Measurements from ENCODE around the gene USP28.

The USP28 gene

DNA sequence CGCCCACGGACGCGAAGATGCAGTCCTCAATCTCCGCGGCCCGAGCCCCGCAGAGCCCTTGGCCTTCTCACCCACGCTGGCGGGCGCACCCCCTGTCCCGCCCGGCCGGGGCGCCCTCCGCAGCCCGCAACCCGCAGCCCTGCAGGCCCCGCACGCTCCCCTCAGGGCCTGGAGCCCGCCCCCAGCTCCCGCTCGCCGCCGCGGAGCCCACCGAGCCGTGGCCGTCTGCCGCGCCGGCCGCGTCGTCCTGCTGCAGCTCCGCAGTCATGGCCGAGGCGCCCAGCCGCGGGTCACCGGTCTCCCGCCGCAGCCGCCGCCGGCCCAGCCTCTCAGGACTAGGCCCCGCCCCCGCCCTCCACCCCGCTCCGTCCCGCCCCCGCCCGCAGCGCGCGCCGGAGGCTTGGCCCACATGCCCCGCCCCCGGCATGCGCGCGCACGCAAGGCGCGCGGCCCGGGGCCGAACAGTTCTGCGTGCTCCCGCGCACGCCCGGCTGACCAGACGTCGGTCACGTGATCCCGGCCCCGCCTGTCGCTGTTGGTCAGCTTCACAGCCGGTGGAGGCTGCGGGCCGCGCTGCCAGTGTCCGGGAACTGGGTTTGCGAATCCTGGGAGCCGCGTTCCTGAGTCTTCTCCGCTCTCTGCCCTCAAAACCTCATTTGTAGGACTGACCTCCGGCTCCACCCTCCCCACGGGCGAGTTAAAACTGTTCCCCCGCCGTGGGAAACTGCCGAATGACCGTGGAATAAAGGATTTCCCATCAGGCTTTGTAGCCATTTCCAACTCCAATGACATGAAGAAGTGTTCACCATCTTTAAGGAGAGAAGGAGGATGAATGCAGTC, at the start of gene USP28 (continued):
- TF ChIP-seq, protein P1, sequence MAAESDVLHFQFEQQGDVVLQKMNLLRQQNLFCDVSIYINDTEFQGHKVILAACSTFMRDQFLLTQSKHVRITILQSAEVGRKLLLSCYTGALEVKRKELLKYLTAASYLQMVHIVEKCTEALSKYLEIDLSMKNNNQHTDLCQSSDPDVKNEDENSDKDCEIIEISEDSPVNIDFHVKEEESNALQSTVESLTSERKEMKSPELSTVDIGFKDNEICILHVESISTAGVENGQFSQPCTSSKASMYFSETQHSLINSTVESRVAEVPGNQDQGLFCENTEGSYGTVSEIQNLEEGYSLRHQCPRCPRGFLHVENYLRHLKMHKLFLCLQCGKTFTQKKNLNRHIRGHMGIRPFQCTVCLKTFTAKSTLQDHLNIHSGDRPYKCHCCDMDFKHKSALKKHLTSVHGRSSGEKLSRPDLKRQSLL (tag by site-specific recombination; IDR thresholded peaks at IDR 0.05) = no peak
- TF ChIP-seq ZNF239 (tag by site-specific recombination; IDR thresholded peaks at IDR 0.05) (no peak), ZNF112 (tag by site-specific recombination; IDR thresholded peaks at IDR 0.05) (no peak), ZNF660 (tag by site-specific recombination; IDR thresholded peaks at IDR 0.05) (peak; percentile 47; the same call in 1 of the 2 replicates), ZNF561 (tag by site-specific recombination; IDR thresholded peaks at IDR 0.05; ENCODE audit: borderline replicate concordance) (no peak; the same call in 1 of the 2 replicates), ZNF530 (tag by site-specific recombination; IDR thresholded peaks at IDR 0.05; ENCODE audit: low read depth) (no peak), ZSCAN23 (tag by site-specific recombination; IDR thresholded peaks at IDR 0.05) (no peak), ZNF560 (tag by site-specific recombination; IDR thresholded peaks at IDR 0.05; ENCODE audit: borderline replicate concordance) (no peak), ZNF366 (tag by site-specific recombination; conservative IDR thresholded peaks at IDR 0.05) (peak; percentile 48; the same call in 1 of the 2 replicates), ZNF26 (tag by site-specific recombination; IDR thresholded peaks at IDR 0.05) (no peak), ZBTB17 (tag by site-specific recombination; IDR thresholded peaks at IDR 0.05) (peak; percentile 63), ZBTB49 (tag by site-specific recombination; IDR thresholded peaks at IDR 0.05; ENCODE audit: low read depth) (no peak), ZNF2 (tag by site-specific recombination; IDR thresholded peaks at IDR 0.05) (peak; percentile 52; the same call in 1 of the 2 replicates), ZSCAN30 (tag by site-specific recombination; IDR thresholded peaks at IDR 0.05) (0 out of 2 replicates have a peak, but pooled peaks have one; percentile 36), HOXD13 (CRISPR knock-in tag; IDR thresholded peaks at IDR 0.05; ENCODE audit: borderline replicate concordance) (no peak), ZNF514 (tag by site-specific recombination; IDR thresholded peaks at IDR 0.05) (no peak), ZIC2 (tag by site-specific recombination; IDR thresholded peaks at IDR 0.05) (peak; percentile 11; the same call in 1 of the 2 replicates), ZNF600 (tag by site-specific recombination; IDR thresholded peaks at IDR 0.05) (no peak)
- TF ChIP-seq, protein P2, sequence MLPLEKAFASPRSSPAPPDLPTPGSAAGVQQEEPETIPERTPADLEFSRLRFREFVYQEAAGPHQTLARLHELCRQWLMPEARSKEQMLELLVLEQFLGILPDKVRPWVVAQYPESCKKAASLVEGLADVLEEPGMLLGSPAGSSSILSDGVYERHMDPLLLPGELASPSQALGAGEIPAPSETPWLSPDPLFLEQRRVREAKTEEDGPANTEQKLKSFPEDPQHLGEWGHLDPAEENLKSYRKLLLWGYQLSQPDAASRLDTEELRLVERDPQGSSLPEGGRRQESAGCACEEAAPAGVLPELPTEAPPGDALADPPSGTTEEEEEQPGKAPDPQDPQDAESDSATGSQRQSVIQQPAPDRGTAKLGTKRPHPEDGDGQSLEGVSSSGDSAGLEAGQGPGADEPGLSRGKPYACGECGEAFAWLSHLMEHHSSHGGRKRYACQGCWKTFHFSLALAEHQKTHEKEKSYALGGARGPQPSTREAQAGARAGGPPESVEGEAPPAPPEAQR (tag by site-specific recombination; IDR thresholded peaks at IDR 0.05) = no peak
- TF ChIP-seq, protein P3, sequence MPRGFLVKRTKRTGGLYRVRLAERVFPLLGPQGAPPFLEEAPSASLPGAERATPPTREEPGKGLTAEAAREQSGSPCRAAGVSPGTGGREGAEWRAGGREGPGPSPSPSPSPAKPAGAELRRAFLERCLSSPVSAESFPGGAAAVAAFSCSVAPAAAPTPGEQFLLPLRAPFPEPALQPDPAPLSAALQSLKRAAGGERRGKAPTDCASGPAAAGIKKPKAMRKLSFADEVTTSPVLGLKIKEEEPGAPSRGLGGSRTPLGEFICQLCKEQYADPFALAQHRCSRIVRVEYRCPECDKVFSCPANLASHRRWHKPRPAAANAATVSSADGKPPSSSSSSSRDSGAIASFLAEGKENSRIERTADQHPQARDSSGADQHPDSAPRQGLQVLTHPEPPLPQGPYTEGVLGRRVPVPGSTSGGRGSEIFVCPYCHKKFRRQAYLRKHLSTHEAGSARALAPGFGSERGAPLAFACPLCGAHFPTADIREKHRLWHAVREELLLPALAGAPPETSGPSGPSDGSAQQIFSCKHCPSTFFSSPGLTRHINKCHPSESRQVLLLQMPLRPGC (tag by site-specific recombination; IDR thresholded peaks at IDR 0.05) = no peak
